Liver (tissue), 9 donors: Measurements from ENCODE around the gene FHIP2A. TPM values are rescaled to one million over a fixed set of nuclear protein-coding genes. Genes with fewer than 3 reads are reported as not detected.
"Not testable (repeated sequence)": the region's sequence is repeated elsewhere in the genome, so short reads cannot be mapped to it uniquely, and the experiment has no call there.

Experiments used
- DNase-seq: peaks from one replicate; pipeline ENCODE4 v3.0.0-alpha.2; 2017; ENCODE audit warnings: low spot score
- H3K27ac ChIP-seq, 2 donors: one replicate each; pipeline ENCODE4 v1.7.0; 2013; ENCODE audit warnings: inconsistent platforms in 2 of 2, low read length in 2 of 2, control low read depth in 1 of 2, low read depth in 1 of 2, mild to moderate bottlenecking in 1 of 2
- H3K27me3 ChIP-seq, 4 donors: one replicate each; pipeline versions ENCODE4 v1.6.1 to v1.7.0; 2013; ENCODE audit warnings: low read length in 3 of 4, inconsistent platforms in 1 of 4, mild to moderate bottlenecking in 1 of 4, moderate library complexity in 1 of 4; ENCODE audit not compliant: control insufficient read depth in 4 of 4, insufficient read depth in 4 of 4
- H3K36me3 ChIP-seq, 4 donors: one replicate each; pipeline versions ENCODE4 v1.6.1 to v1.7.0; 2013; ENCODE audit warnings: low read length in 3 of 4, mild to moderate bottlenecking in 3 of 4, low read depth in 1 of 4, moderate library complexity in 1 of 4; ENCODE audit not compliant: control insufficient read depth in 4 of 4, insufficient read depth in 3 of 4
- H3K4me1 ChIP-seq, 4 donors: one replicate each; pipeline versions ENCODE4 v1.6.1 to v1.7.0; 2013; ENCODE audit warnings: low read length in 3 of 4, mild to moderate bottlenecking in 3 of 4, moderate library complexity in 1 of 4; ENCODE audit not compliant: control insufficient read depth in 4 of 4, insufficient read depth in 4 of 4
- H3K4me3 ChIP-seq, 3 donors: one replicate each; pipeline versions ENCODE4 v1.6.1 to v1.7.0; 2013; ENCODE audit warnings: low read length in 3 of 3, control low read depth in 1 of 3, low read depth in 1 of 3, mild to moderate bottlenecking in 1 of 3
- H3K9ac ChIP-seq, 2 donors: one replicate each; pipeline ENCODE4 v1.7.0; 2013; ENCODE audit warnings: low read length in 2 of 2, mild to moderate bottlenecking in 2 of 2, moderate library complexity in 2 of 2, control low read depth in 1 of 2, low read depth in 1 of 2
- H3K9me3 ChIP-seq, 4 donors: one replicate each; pipeline versions ENCODE4 v1.6.1 to v1.7.0; 2013; ENCODE audit warnings: low read length in 3 of 4; ENCODE audit not compliant: control insufficient read depth in 4 of 4
- ATF3 ChIP-seq: IDR thresholded peaks from 2 replicates; pipeline ENCODE4 v1.6.1; 2016; ENCODE audit warnings: antibody characterized with exemption
- CTCF ChIP-seq: fragments of 150-350 bp; IDR thresholded peaks from 2 replicates; pipeline ENCODE4 v1.5.1; 2017; ENCODE audit warnings: improper control_type of control experiment, low read depth, low read length; ENCODE audit not compliant: missing input control
- EGR1 ChIP-seq, 2 donors: IDR thresholded peaks; 2 replicates each; pipeline ENCODE4 v1.6.1; 2016 to 2018; ENCODE audit warnings: antibody characterized with exemption in 2 of 2, low read depth in 2 of 2
- FOXA1 ChIP-seq: IDR thresholded peaks from 2 replicates; pipeline ENCODE4 v1.6.1; 2016; ENCODE audit warnings: antibody characterized with exemption
- GABPA ChIP-seq, 2 donors: IDR thresholded peaks in 1 of 2; conservative IDR thresholded peaks in 1 of 2; 2 replicates each; pipeline ENCODE4 v1.6.1; 2016; ENCODE audit warnings: antibody characterized with exemption in 2 of 2, mild to moderate bottlenecking in 1 of 2, moderate library complexity in 1 of 2
- HNF4G ChIP-seq: IDR thresholded peaks from 2 replicates; pipeline ENCODE4 v1.6.1; 2016; ENCODE audit warnings: antibody characterized with exemption
- REST ChIP-seq: IDR thresholded peaks from 2 replicates; pipeline ENCODE4 v1.6.1; 2016; ENCODE audit warnings: antibody characterized with exemption, mild to moderate bottlenecking
- RXRA ChIP-seq, 2 donors: IDR thresholded peaks; 2 replicates each; pipeline ENCODE4 v1.6.1; 2017 to 2018; ENCODE audit warnings: antibody characterized with exemption in 2 of 2, mild to moderate bottlenecking in 1 of 2
- TAF1 ChIP-seq: conservative IDR thresholded peaks from 2 replicates; pipeline ENCODE4 v1.6.1; 2016; ENCODE audit warnings: antibody characterized with exemption, mild to moderate bottlenecking
- YY1 ChIP-seq: IDR thresholded peaks from 2 replicates; pipeline ENCODE4 v1.6.1; 2016; ENCODE audit warnings: antibody characterized with exemption, mild to moderate bottlenecking
- WGBS: extraction: QIAGEN DNeasy Blood & Tissue Kit; methylation state at CpG from one replicate; pipeline ENCODE4 v1.1.7; 2013; 5-methylcytosine and 5-hydroxymethylcytosine counted together
- polyA plus RNA-seq, 2 donors: library from polyadenylated mRNA; stranded (reverse) in 1 of 2; unstranded in 1 of 2; fragments of 200-250 nt in 1 of 2; fragments of >200 nt in 1 of 2; fragmentation: Nextera tagmentation in 1 of 2; extraction: Ambion mirVana in 1 of 2; gene quantifications; one replicate each; pipeline versions ENCODE4 v1.2.1 to v1.2.3, GENCODE V29; 2013 to 2015
- total RNA-seq, 2 donors: library from RNA; depleted of rRNA; stranded (reverse); fragments of >200 nt; gene quantifications; one replicate each; pipeline ENCODE4 v1.2.3, GENCODE V29; 2014
- donor health status: healthy.
- donor health status: healthy.
- donor health status: healthy.
- donor health status: healthy.
- donor health status: healthy.

Gene FHIP2A
- total and polyA plus RNA-seq, 4 donors, result 8.0 to 21.1 (median 13.3) TPM

GRCh38 chr10:114845978-114846693 lies 24.6 kb downstream of the FHIP2A start (continued):
- TF ChIP-seq CTCF (no peak), GABPA (IDR thresholded peaks at IDR 0.05 in 1 of 2, conservative IDR thresholded peaks at IDR 0.05 in 1 of 2) (no peak), EGR1 (IDR thresholded peaks at IDR 0.05; ENCODE audit: low read depth in 2 of 2) (no peak), YY1 (no peak), FOXA1 (no peak), ATF3 (no peak)

- H3K27ac ChIP-seq, DNase-seq, H3K4me3 ChIP-seq, H3K27me3 ChIP-seq, H3K9me3 ChIP-seq, H3K9ac ChIP-seq: not testable (repeated sequence)
- Histone ChIP-seq H3K36me3 (peaks cover 7 to 46% (median 43%) of the 10 kb centered on the region in 4 donors), H3K4me1 (peaks cover 1 to 12% (median 8%) of the 10 kb centered on the region in 4 donors)
- WGBS, result 79% methylated on average over 10 of the region's 10 CpGs
These were observed 25.9 kb downstream of the FHIP2A start for GRCh38 chr10:114847517-114847916.

GRCh38 chr10:114849674-114850073 lies 28.1 kb downstream of the FHIP2A start:
- Histone ChIP-seq H3K9me3 (no peaks in the 10 kb centered on the region), H3K27me3 (no peaks in the 10 kb centered on the region), H3K9ac (no peak overlapping the region), H3K4me3 (no peak overlapping the region), H3K36me3 (peaks cover 7 to 35% (median 31%) of the 10 kb centered on the region in 4 donors), H3K27ac (no peak overlapping the region), H3K4me1 (peaks cover 3 to 15% (median 8%) of the 10 kb centered on the region in 4 donors)
- no peak for DNase-seq
- WGBS, result 72% methylated on average over 4 of the region's 4 CpGs
- TF ChIP-seq RXRA (IDR thresholded peaks at IDR 0.05) (no peak), HNF4G (no peak), REST (no peak), FOXA1 (no peak), YY1 (no peak), GABPA (IDR thresholded peaks at IDR 0.05 in 1 of 2, conservative IDR thresholded peaks at IDR 0.05 in 1 of 2) (no peak), TAF1 (no peak)
